GM12801 (cell line): ENCODE data around the gene IRAK2.

ENCODE experiments used
- TF ChIP-seq, protein P1 (sequence below): IDR thresholded peaks from one replicate; pipeline ENCODE4 v1.5.1; 2011; ENCODE audit warnings: control low read depth; ENCODE audit not compliant: insufficient read length; ENCODE audit errors: extremely low read depth

The IRAK2 gene

DNA sequence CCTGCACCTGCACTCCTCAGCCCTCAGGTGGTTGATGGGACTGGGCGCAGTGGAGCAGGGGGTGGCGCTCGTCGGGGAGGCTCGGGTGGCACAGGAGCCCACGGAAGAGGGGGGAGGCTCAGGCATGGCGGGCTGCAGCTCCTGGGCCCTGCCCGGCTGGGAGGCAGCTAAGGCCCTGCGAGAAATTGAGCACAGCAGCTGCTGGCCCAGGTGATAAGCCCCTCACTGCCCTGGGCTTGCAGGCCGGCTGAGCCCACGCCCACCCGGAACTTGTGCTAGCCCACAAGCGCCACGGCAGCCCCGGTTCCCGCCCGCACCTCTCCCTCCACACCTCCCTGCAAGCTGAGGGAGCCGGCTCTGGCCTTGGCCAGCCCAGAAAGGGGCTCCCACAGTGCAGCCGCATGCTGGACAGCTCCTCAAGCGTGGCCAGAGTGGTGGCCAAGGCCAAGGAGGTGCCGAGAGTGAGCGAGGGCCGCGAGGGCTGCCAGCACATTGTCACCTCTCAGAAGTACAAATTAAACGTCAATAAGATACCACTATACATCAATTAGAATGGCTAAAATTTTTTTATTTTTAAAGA lies 28.2 kb upstream of the IRAK2 start:
- TF ChIP-seq, protein P1, sequence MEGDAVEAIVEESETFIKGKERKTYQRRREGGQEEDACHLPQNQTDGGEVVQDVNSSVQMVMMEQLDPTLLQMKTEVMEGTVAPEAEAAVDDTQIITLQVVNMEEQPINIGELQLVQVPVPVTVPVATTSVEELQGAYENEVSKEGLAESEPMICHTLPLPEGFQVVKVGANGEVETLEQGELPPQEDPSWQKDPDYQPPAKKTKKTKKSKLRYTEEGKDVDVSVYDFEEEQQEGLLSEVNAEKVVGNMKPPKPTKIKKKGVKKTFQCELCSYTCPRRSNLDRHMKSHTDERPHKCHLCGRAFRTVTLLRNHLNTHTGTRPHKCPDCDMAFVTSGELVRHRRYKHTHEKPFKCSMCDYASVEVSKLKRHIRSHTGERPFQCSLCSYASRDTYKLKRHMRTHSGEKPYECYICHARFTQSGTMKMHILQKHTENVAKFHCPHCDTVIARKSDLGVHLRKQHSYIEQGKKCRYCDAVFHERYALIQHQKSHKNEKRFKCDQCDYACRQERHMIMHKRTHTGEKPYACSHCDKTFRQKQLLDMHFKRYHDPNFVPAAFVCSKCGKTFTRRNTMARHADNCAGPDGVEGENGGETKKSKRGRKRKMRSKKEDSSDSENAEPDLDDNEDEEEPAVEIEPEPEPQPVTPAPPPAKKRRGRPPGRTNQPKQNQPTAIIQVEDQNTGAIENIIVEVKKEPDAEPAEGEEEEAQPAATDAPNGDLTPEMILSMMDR = no peak

DNA sequence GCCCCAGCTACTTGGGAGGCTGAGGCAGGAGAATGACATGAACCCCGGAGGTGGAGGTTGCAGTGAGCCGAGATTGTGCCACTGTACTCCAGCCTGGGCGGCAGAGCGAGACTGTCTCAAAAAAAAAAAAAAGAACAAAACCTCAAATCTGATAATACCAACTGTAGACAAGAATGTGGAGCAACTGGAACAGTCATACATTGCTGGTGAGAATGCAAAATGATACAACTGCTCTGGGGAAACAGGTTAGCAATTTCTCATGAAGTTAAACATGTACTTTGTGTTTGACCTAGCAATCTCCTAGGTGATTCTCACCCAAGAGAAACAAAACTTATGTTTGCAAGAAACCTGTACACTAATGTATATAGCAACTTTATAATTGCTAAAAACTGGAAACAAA lies 27.5 kb upstream of the IRAK2 start:
- TF ChIP-seq, protein P1 = no peak

DNA sequence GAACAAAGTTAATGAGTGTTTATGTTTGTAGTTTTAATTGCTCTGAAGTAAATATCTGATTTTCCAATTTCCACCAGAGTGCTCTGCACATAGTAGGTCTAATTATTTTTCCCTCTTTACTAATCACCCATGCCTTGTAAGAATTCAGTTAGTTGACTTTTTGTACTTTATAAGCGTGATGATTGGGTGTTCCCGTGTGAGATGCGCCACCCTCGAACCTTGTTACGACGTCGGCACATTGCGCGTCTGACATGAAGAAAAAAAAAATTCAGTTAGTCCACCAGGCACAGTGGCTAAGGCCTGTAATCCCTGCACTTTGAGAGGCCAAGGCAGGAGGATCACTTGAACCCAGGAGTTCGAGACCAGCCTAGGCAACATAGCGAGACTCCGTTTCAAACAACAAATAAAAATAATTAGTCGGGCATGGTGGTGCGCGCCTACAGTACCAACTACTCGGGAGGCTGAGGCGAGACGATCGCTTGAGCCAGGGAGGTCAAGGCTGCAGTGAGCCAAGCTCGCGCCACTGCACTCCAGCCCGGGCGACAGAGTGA lies 23.6 kb upstream of the IRAK2 start:
- TF ChIP-seq, protein P1 = no peak

DNA sequence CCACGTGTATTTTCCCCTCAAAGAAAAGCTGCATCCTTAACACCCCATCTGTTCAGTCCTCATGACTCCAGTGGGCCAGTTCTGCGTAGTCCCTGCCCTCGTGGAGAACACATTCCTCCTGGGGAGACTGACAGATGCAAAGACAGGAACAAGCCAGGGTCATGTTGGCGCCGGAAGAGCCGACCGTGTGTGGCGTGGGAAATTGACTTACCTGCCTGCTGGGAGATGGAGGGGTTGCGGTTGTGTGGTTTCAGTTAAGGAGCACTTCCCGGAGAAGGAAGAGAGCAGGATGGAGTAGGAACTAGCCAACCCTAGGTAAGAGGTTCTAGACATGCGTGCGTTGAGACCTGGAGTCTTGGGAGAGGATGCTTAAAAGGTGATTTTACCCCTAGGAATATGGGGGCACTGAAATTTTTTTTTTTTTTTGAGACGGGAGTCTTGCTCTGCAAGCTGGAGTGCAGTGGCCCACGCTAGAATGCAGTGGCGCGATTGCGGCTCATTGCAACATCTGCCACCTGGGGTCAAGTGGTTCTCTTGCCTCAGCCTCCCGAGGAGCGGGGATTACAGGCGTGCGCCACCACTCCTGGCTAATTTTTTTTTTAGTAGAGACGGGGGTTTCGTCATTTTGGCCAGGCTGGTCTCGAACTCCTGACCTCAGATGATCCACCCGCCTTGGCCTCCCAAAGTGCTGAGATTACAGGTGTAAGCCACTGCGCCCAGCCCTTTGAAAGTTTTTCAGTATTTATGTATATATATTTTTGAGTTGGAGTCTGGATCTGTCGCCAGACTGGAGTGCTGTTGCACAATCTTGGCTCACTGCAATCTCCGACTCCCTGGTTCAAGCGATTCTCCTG lies 21.8 kb upstream of the IRAK2 start:
- TF ChIP-seq, protein P1 = no peak

DNA sequence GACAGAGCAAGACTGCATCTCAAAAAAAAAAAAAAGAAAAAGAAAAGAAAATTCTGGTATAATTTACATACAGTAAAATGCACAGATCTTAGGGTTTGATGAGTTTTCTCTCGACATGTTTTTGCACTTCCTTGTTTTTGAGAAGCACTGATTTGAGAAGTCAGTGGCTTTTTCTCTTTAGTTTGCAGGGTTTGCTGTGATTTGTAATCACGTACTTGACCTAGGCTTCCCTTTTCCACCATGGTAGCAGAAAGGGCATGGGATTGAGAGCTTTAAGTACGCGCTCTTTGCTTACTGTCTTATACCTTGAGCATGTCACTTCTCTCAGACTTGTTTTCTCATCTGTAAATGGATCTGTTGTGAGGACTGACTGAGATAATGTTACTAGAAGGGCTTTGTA lies 19.0 kb upstream of the IRAK2 start:
- TF ChIP-seq, protein P1 = no peak

DNA sequence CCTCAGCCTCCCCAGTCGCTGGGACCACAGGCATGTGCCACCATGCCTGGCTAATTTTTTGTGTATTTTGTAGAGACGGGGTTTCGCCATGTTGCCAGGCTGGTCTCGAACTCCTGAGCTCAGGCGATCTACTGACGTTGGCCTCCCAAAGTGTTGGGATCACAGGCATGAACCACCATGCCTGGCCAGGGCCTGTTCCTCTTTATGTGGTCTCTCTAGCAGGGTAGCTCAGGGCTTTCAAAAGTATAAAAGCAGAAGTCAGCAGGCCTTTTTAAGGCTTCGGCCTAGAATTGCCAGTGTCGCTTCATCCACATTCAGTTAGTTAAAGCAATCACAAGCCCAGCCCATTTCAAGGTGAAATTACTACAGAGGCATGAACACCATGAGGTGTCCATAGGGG lies 15.5 kb upstream of the IRAK2 start:
- TF ChIP-seq, protein P1 = no peak

DNA sequence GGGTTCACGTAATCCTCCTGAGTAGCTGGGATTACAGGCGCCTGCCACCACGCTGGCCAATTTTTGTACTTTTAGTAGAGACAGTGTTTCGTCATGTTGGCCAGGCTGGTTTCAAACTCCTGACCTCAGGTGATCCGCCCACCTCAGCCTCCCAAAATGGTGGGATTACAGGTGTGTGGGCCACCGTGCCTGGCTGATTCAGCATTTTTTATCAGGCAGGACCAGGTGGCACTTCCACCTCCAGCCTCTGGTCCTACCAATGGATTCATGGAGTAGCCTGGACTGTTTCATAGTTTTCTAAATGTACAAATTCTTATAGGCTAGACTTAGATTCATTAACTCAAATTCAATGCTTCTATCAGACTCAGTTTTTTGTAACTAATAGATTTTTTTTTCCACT lies 13.7 kb upstream of the IRAK2 start:
- TF ChIP-seq, protein P1 = no peak
